Measurements from ENCODE around the gene FMO5. TPM values are rescaled to one million over a fixed set of nuclear protein-coding genes. Genes with fewer than 3 reads are reported as not detected.

FMO5 gene
- total and polyA plus RNA-seq, 2 of the 13 experiments (the other 11 are each of a cell fraction or from before 2014, with no cell fraction given) = 48.2 to 149 TPM

GRCh38 chr1:147243228-147243685, 18.1 kb upstream of the FMO5 start:
- ATAC-seq (peak; percentile 37), DNase-seq (ENCODE audit: low spot score) (peak; percentile 24), FAIRE-seq (no peak)
- H3K4me2 ChIP-seq (ENCODE audit: low read depth, low read length) = peak overlapping the region; percentile 88
- WGBS (ENCODE audit: low lambda C conversion rate) = 1% methylated on average over 10 of the region's 30 CpGs
- in situ Hi-C loops (cut with HindIII; ENCODE audit: extremely low pct_ligation_motif_present, low pct_unique_long_range_greater_than_20kb) = loop anchor here (5.0 kb wide), 1 partner anchor 71 kb away; the partner anchor contains the start of gene PRKAB2
- BruUV-seq (replicated peaks) = no TSS peak
- peak overlapping the region; percentile 93 for H3K27ac ChIP-seq (ENCODE audit: extremely low read length, insufficient read depth, low read length)
- H2AFZ ChIP-seq (ENCODE audit: low read length) = no peak overlapping the region
- peak overlapping the region; percentile 77 to 97 (median 89) for H3K4me3 ChIP-seq (replicated peaks in 1 of 3; ENCODE audit: insufficient read depth in 1 of 3, low read depth in 2 of 3, low read length in 3 of 3)
- no peaks in the 10 kb centered on the region; a peak in 1 of 5 replicates for H3K27me3 ChIP-seq (ENCODE audit: control insufficient read depth in 1 of 2, insufficient read depth in 2 of 2, low read length in 2 of 2)
- H4K20me1 ChIP-seq (ENCODE audit: insufficient read depth, low read length) = peaks cover 17% of the 10 kb centered on the region
- peaks cover 80% of the 10 kb centered on the region for H3K4me1 ChIP-seq (ENCODE audit: insufficient read depth, low read length)
- ChIA-PET CTCF (ENCODE audit: low intra/inter-chr PET ratio, low total read pairs) (interaction anchor here (0.8 to 4.3 kb wide), 7 partner anchors 18 to 76 kb away, joined by 3 to 141 read pairs (median 4); partner anchors contain the start of genes FMO5 and PRKAB2), POLR2A (interaction anchor here (1.1 to 3.3 kb wide), 7 partner anchors 18 to 159 kb away, joined by 3 to 31 read pairs (median 10); partner anchors contain the start of genes FMO5 and PRKAB2)
- H3K9me3 ChIP-seq (ENCODE audit: low read length) = no peaks in the 10 kb centered on the region
- intact Hi-C loops (cut with micrococcal nuclease; ENCODE audit: unreplicated experiment) = no loop called here
- no peaks in the 10 kb centered on the region for H3K36me3 ChIP-seq (replicated peaks in 1 of 2; ENCODE audit: control insufficient read depth in 1 of 2, insufficient read depth in 2 of 2, low read length in 2 of 2)
- peak overlapping the region; percentile 92 for H3K9ac ChIP-seq (ENCODE audit: insufficient read depth, low read depth, low read length)
- peaks cover 62% of the 10 kb centered on the region for H3K79me2 ChIP-seq (ENCODE audit: insufficient read depth, low read length)
- TF ChIP-seq E2F5 (CRISPR knock-in tag; conservative IDR thresholded peaks at IDR 0.05) (no peak), HBP1 (CRISPR knock-in tag; IDR thresholded peaks at IDR 0.05; ENCODE audit: low read depth) (peak; percentile 13; the same call in 1 of the 2 replicates), KMT2A (CRISPR knock-in tag; IDR thresholded peaks at IDR 0.05) (peak; percentile 85), SYNCRIP (IDR thresholded peaks at IDR 0.05; ENCODE audit: insufficient read depth, low read depth, low read length) (no peak), E2F1 (CRISPR knock-in tag; IDR thresholded peaks at IDR 0.05) (no peak), ZNF558 (CRISPR knock-in tag; IDR thresholded peaks at IDR 0.05; ENCODE audit: borderline replicate concordance) (0 out of 2 replicates have a peak, but pooled peaks have one; percentile 33), ZNF570 (CRISPR knock-in tag; IDR thresholded peaks at IDR 0.05; ENCODE audit: borderline replicate concordance) (no peak), ZNF33A (CRISPR knock-in tag; IDR thresholded peaks at IDR 0.05; ENCODE audit: borderline replicate concordance) (no peak), YY1 (IDR thresholded peaks at IDR 0.05; ENCODE audit: insufficient read depth, insufficient replicate concordance, low read depth, low read length) (peak; percentile 11), ZNF550 (CRISPR knock-in tag; IDR thresholded peaks at IDR 0.05; ENCODE audit: borderline replicate concordance) (no peak), GABPA (IDR thresholded peaks at IDR 0.05; ENCODE audit: low read depth, low read length) (no peak), GABPA (CRISPR knock-in tag; IDR thresholded peaks at IDR 0.05; ENCODE audit: low read depth) (peak; percentile 41; the same call in 1 of the 2 replicates), ASH2L (IDR thresholded peaks at IDR 0.05; ENCODE audit: insufficient read length, low read depth, low read length) (peak; percentile 47), SP140L (CRISPR knock-in tag; IDR thresholded peaks at IDR 0.05; ENCODE audit: borderline replicate concordance) (no peak), ZNF292 (CRISPR knock-in tag; IDR thresholded peaks at IDR 0.05; ENCODE audit: borderline replicate concordance, low read depth) (0 out of 2 replicates have a peak, but pooled peaks have one; percentile 10)

Measured in HepG2 (cell line).